H54 (cell line): ENCODE data around the gene DNMT3A.

Experiments
- DNase-seq: peaks from one replicate; pipeline ENCODE4 v3.0.0; 2011; ENCODE audit warnings: low spot score, mixed read lengths; ENCODE audit not compliant: insufficient read length
- FAIRE-seq: peaks from 3 replicates; lab custom pipeline; 2011; peaks lifted over from hg19 to GRCh38; lab: Jason Lieb, UNC
- POLR2A ChIP-seq: IDR thresholded peaks from 2 replicates; pipeline ENCODE4 v1.6.1; 2011; ENCODE audit warnings: low read depth, mild to moderate bottlenecking, low read length

DNMT3A gene

DNA sequence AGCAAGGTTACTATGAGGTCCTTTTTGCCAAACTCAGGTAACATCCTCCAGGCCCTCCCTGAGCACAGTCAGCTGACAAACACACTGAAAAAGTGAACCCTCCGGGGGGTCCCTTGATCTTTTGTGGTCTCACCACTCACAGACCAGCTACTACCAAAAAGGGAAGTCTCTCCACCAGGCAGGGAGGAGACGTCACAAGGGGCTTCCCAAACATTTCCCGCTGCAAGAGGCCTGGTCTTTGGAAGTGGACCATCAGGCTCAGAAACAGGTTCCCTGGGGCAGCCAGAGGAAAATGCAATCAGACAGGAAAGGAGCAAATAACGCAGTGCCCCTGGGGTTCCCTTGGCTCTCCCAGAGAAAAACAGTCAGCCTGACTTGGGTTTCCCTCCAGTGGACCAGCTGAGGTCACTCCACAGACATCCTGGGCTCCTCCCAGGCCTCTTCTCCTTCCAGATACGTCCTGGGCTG, 134.6 kb downstream of the DNMT3A start:
- FAIRE-seq (no peak), DNase-seq (no peak)
- TF ChIP-seq POLR2A: no peak

DNA sequence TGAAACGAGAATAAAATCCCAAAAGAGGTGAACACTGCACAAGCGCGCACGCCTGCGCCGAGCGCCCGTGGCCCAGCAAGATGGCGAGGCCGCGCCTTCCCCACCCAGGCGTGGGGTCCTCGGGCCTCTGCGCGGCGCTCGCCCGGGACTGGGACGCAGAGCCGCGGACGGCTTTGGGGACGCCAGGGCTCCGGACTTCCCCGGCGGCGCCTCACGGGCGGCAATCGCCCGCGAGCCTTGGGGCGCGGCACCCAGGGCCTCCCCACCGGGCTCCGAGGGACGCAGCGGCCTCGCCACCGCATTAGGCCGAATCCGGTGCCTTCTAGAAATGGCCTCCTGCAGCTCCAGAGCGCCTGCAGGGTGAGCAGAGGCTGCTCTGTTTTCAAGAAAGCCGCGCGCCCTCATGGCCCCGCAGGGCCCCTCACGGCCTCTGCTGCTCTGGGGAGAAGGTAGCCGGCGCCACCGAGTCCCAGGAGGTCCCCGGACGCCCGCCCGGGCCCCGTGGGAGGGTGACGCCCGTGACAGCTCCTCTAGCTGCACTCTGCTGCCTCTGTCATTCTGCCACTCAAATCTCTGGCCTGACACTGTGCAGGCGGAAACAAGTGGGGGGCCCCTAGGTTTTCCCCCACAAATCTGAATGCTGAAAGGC, 137.4 kb downstream of the DNMT3A start:
- TF ChIP-seq POLR2A: no peak
- FAIRE-seq: no peak
- no peak for DNase-seq

DNA sequence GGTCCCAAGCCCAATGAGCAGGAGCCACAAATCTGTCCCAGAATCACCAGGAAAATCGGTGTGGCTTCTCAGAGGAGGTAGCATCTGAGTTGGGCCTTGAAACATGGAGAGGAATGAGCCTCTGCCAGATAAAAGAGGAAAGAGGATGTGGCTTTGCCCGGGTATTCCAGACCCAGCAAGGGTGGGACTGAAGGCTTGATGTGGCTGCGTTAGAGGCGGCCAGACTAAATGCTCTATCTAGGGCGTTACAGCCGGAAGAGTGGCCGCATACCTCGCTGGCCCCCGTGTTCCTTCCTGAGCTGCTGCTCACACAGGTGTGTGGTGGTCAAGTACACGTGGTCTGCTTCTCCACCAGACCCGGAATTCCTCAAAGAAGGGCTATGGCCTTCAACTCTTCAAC, 139.4 kb downstream of the DNMT3A start:
- DNase-seq: no peak
- FAIRE-seq: no peak
- TF ChIP-seq POLR2A: no peak

DNA sequence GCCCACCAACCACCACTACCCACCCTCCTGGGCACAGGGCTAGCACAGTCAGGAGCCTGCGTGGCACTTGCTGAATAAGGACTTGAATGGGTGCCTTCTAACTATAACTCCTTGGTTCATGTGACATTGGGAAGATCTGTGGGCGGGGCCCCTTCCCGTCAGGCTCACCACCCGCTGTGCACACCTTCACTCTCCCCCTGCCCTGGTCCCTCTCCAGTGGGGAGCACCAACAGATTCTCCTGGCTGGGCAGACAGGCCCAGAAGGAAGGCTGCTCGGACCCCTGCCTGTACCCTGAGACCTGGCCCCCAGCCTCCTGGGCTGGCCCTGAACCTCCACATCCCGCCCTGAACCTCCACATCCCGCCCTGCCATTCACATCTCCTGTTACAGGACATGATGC, 139.9 kb downstream of the DNMT3A start:
- no peak for TF ChIP-seq POLR2A
- no peak for FAIRE-seq
- no peak for DNase-seq

DNA sequence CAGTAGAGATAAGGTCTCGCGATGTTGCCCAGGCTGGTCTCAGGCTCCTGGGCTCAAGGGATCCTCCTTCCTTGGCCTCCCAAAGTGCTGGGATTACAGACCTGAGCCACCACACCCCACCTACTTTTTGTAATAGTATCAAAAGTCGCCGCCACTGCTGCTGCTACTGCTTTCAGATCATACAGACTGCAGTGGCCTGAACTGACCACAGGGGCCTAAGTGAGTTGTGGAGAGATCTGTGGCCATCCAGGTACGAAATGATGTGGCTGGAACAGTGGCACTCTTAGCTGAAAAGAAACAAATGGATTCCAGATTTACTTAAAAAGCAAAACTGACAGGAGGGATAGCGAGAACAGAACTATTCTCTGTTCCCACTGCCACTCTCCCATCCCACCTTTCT, 140.5 kb downstream of the DNMT3A start:
- no peak for FAIRE-seq
- DNase-seq: peak; percentile 41
- TF ChIP-seq POLR2A: no peak

DNA sequence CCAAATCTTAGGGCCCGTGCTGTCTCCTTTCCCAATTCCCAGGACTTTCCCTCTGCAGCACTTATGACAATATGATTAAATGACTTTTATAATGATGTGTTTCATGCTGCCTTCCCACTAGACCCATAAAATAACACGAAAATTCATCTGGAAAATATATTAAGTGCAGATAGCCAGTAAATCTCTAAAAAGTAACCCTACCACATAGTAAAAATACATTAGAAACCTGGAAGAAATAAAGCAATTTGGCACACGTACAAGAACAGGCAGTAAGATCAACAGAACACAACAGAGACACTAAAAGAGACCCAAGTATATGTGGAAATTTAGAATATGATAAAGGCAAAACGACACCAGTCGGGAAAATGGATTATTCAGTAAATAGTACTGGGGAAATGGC, 143.1 kb downstream of the DNMT3A start:
- FAIRE-seq: no peak
- DNase-seq: no peak
- no peak for TF ChIP-seq POLR2A

- TF ChIP-seq POLR2A: no peak
- FAIRE-seq: no peak
- DNase-seq: no peak
Observed at GRCh38 chr2:25198209-25198525, 143.6 kb downstream of the DNMT3A start.

DNA sequence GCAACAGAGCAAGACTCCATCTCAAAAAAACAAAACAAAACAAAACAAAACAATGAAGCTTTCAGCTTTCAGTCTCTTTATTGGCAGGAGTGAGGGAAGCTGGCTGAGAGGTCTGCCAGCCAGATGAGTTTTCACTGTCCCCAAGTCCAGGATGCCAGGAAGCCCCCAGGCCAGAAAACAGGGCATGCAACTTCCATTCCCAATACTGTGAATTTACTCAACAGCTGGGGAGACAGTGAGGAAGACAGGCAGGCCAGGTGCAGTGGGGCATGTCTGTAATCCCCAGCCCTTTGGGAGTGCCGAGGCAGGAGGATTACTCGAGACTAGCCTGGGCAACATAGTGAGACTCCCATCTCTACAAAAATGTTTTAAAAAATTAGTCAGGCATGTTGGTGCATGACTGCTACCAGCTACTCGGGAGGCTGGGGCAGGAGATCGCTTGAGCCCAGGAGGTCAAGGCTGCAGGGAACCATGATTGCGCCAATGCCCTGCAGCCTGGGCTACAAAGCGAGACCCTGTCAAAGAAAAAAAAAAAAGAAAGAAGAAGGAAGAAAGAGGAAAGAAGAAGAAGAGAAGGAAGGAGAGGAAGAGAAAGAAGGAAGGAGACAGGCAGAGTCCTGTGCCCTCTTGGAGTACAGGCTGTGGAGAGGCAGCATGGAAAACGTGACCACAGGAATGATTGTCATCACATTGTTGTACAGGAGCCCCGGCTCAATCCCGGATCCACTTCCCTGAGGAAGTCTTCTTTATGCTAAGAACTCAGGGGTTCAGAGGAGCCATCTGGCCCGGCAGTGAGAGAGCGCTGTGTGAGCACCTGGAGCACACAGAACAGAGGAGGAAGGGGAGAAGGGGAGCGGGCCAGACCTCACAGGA, 144.2 kb downstream of the DNMT3A start:
- DNase-seq (no peak), FAIRE-seq (no peak)
- no peak for TF ChIP-seq POLR2A

- FAIRE-seq (no peak), DNase-seq (no peak)
- no peak for TF ChIP-seq POLR2A
Observed at GRCh38 chr2:25194576-25195122, 147.1 kb downstream of the DNMT3A start.

DNA sequence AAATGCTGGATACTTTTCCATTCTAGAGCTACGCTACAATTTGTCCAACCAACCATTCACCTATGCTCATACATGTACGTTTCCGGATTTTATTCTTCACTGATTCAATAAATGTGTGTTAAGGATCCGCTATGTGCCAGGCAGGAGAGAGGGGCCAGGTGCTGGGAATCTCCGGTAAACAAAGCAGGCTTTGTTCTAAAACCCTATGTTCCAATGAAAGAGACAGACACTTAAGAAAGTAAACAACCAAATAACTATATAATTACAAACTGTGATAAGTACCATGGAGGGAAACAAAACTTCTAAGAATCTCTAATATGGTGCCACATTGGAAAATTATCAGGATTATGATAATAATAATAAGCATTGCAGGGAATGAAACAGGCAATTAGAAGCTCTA, 151.2 kb downstream of the DNMT3A start:
- DNase-seq (no peak), FAIRE-seq (no peak)

GRCh38 chr2:25188405-25188804, 153.3 kb downstream of the DNMT3A start:
- no peak for DNase-seq
- no peak for FAIRE-seq
- no peak for TF ChIP-seq POLR2A

More for the DNA sequence above, 151.2 kb downstream of the DNMT3A start:
- no peak for TF ChIP-seq POLR2A

- TF ChIP-seq POLR2A: no peak
- FAIRE-seq (no peak), DNase-seq (no peak)
Observed at GRCh38 chr2:25187729-25188350, 153.9 kb downstream of the DNMT3A start.

DNA sequence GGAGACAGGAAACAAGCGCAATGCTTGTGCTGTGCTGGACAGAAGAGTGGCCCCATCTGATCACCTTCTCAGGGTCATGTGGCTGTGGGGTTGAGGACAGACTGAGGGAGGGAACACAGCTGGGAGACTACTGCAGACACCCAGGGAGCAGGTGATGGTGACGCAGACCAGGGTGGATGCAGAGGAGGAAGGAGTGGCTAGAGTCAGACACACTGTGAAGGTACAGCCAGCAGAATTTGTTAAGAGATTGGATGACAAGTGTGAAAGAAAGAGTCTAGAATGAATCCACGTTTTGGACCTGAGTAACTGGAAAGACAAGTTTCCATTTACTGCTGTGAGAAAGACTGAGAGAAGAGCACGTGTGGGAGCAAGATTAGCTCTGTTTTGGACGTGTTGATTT, 157.5 kb downstream of the DNMT3A start:
- FAIRE-seq: no peak
- TF ChIP-seq POLR2A: no peak
- no peak for DNase-seq

DNA sequence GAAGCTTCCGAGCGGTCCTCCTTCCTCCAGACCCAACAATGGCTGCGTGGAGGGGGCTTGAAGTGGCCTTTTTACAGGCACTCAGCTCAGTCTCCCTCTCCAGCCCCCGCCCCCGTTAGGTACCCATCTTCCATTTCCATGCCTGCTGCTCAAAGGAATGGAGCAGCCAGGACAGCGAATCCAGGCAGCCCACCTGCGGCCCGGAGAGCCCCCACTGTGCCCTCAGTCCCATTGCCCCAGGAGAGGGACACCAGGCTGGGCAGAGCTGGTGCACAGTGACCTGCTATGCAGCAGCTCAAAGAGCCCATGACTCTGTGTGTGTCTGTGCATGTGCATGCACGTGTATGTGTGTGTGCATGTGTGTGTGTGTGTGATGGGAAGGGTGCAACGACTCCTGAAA, 162.7 kb downstream of the DNMT3A start:
- no peak for DNase-seq
- TF ChIP-seq POLR2A: no peak
- no peak for FAIRE-seq
